Neural cell (in vitro differentiated cells): ENCODE results near the gene DIRAS1. TPM values are rescaled to one million over a fixed set of nuclear protein-coding genes. Genes with fewer than 3 reads are reported as not detected.

ENCODE experiments used
- H2AFZ ChIP-seq: fragments of 200-600, 300-800 bp; sonication (generic), shearing (Covaris generic); 2 replicates; pipeline ENCODE4 v1.6.0; 2014; ENCODE audit warnings: low read depth, mild to moderate bottlenecking, antibody characterized with exemption, low read length, moderate library complexity
- H3F3A ChIP-seq: fragments of 200-600 bp; shearing (Covaris generic); 2 replicates; pipeline ENCODE4 v1.6.1; 2016; ENCODE audit warnings: mild to moderate bottlenecking, moderate library complexity, mixed read lengths, antibody characterized with exemption, low read length; ENCODE audit not compliant: insufficient read depth, poor library complexity, severe bottlenecking
- H3K27ac ChIP-seq: fragments of 200-600, 300-800 bp; sonication (generic), shearing (Covaris generic); 2 replicates; pipeline ENCODE4 v1.5.1; 2014; ENCODE audit warnings: mild to moderate bottlenecking, low read length, moderate library complexity
- H3K27me3 ChIP-seq: fragments of 300-800, 200-600 bp; sonication (generic), shearing (Covaris generic); 2 replicates; pipeline ENCODE4 v1.6.0; 2014; ENCODE audit warnings: mild to moderate bottlenecking, low read depth, low read length, moderate library complexity; ENCODE audit not compliant: insufficient read depth
- H3K36me3 ChIP-seq: fragments of 300-800, 200-600 bp; sonication (generic), shearing (Covaris generic); 2 replicates; pipeline ENCODE4 v1.5.1; 2014; ENCODE audit warnings: mild to moderate bottlenecking, antibody characterized with exemption, low read length, moderate library complexity; ENCODE audit not compliant: insufficient read depth
- H3K4me2 ChIP-seq: fragments of 300-800, 200-600 bp; sonication (generic), shearing (Covaris generic); 2 replicates; pipeline ENCODE4 v1.6.0; 2014; ENCODE audit warnings: mild to moderate bottlenecking, low read length
- H3K4me3 ChIP-seq: fragments of 300-800, 200-600 bp; sonication (generic), shearing (Covaris generic); 2 replicates; pipeline ENCODE4 v1.5.1; 2014; ENCODE audit warnings: mild to moderate bottlenecking, low read length, moderate library complexity
- H3K79me2 ChIP-seq: fragments of 200-600 bp; shearing (Covaris generic); replicated peaks from 2 replicates; pipeline ENCODE4 v1.6.0; 2014; ENCODE audit warnings: mild to moderate bottlenecking, low read length, moderate library complexity; ENCODE audit not compliant: insufficient read depth
- H3K9ac ChIP-seq: fragments of 300-800, 200-600 bp; sonication (generic), shearing (Covaris generic); 2 replicates; pipeline ENCODE4 v1.6.1; 2016; ENCODE audit warnings: mild to moderate bottlenecking, low read length, mixed read lengths
- H3K9me2 ChIP-seq: fragments of 200-600 bp; shearing (Covaris generic); 2 replicates; pipeline ENCODE4 v1.6.1; 2016; ENCODE audit warnings: mild to moderate bottlenecking, low read length, mixed read lengths; ENCODE audit not compliant: insufficient read depth
- H3K9me3 ChIP-seq: fragments of 200-600, 300-800 bp; sonication (generic), shearing (Covaris generic); 2 replicates; pipeline ENCODE4 v1.6.1; 2016; ENCODE audit warnings: mild to moderate bottlenecking, mixed run types, low read length, moderate library complexity, mixed read lengths
- H4K20me1 ChIP-seq: fragments of 200-600 bp; shearing (Covaris generic); 2 replicates; pipeline ENCODE4 v1.6.1; 2016; ENCODE audit warnings: mild to moderate bottlenecking, mixed run types; ENCODE audit not compliant: insufficient read depth
- EP300 ChIP-seq: fragments of 450-650 bp; conservative IDR thresholded peaks from 2 replicates; pipeline ENCODE4 v1.6.1; 2014; ENCODE audit warnings: antibody characterized with exemption, mild to moderate bottlenecking, moderate library complexity; ENCODE audit not compliant: poor library complexity, severe bottlenecking
- EZH2 ChIP-seq: fragments of 200-600, 300-800 bp; shearing (Covaris generic), sonication (generic); IDR thresholded peaks from 2 replicates; pipeline ENCODE4 v1.6.1; 2014; ENCODE audit warnings: antibody characterized with exemption, low read length, borderline replicate concordance, mild to moderate bottlenecking; ENCODE audit not compliant: insufficient read depth, poor library complexity, severe bottlenecking
- MXI1 ChIP-seq: fragments of 450-650 bp; conservative IDR thresholded peaks from 2 replicates; pipeline ENCODE4 v1.6.1; 2014; ENCODE audit warnings: antibody characterized with exemption, mild to moderate bottlenecking; ENCODE audit not compliant: poor library complexity, severe bottlenecking
- POLR2AphosphoS5 ChIP-seq: IDR thresholded peaks from 2 replicates; pipeline ENCODE4 v1.6.1; 2012
- RAD21 ChIP-seq: fragments of 450-650 bp; conservative IDR thresholded peaks from 2 replicates; pipeline ENCODE4 v1.6.1; 2014; ENCODE audit warnings: antibody characterized with exemption, mild to moderate bottlenecking, moderate library complexity
- SMC3 ChIP-seq: fragments of 450-650 bp; conservative IDR thresholded peaks from 2 replicates; pipeline ENCODE4 v1.6.1; 2014; ENCODE audit warnings: antibody characterized with exemption, mild to moderate bottlenecking, moderate library complexity; ENCODE audit not compliant: poor library complexity
- TAF1 ChIP-seq: IDR thresholded peaks from 2 replicates; pipeline ENCODE4 v1.6.1; 2012; ENCODE audit warnings: low read depth
- polyA plus RNA-seq: library from polyadenylated mRNA; depleted of rRNA; stranded (reverse); fragments of >200 nt; gene quantifications from 2 replicates; pipeline ENCODE4 v1.2.3, GENCODE V29; 2014
- TF ChIP-seq, protein P1 (sequence below): IDR thresholded peaks from 2 replicates; pipeline ENCODE4 v1.6.1; 2012; ENCODE audit warnings: borderline replicate concordance
- TF ChIP-seq, protein P2 (sequence below): fragments of 450-650 bp; IDR thresholded peaks from 2 replicates; pipeline ENCODE4 v1.5.1; 2014; ENCODE audit warnings: antibody characterized with exemption, mild to moderate bottlenecking, moderate library complexity; ENCODE audit not compliant: poor library complexity, severe bottlenecking

The DIRAS1 gene
- polyA plus RNA-seq, 1 donor from 2014 or later = 39.8 TPM

DNA sequence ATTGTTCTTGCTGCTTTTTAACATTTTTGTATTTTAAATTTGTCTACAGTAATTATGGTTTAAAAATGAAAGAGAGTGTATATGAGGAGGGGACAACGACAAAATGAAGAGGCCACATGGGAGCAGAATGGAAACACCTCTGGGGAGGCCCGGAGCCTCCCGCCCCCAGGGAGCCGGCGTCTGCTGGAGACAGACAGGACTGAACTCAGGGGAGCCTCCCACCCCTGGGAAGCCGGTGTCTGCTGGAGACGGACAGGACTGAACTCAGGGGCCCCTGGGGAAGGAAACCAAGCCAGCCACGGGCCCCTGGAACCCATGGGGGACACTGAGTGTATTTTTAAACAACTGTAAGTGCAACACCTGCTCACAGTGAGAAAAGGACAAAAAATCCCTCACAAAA is 35.3 kb upstream of the DIRAS1 start:
- no peaks in the 10 kb centered on the region for H4K20me1 ChIP-seq
- no peak overlapping the region for H3K9ac ChIP-seq
- H3K9me2 ChIP-seq = no peaks in the 10 kb centered on the region
- H3K4me2 ChIP-seq = no peak overlapping the region
- H3K4me3 ChIP-seq = no peak overlapping the region
- H2AFZ ChIP-seq = no peak overlapping the region
- H3K9me3 ChIP-seq = no peaks in the 10 kb centered on the region
- H3F3A ChIP-seq = no peaks in the 10 kb centered on the region
- H3K36me3 ChIP-seq = no peaks in the 10 kb centered on the region
- no peaks in the 10 kb centered on the region for H3K27me3 ChIP-seq
- H3K79me2 ChIP-seq = no peaks in the 10 kb centered on the region
- H3K27ac ChIP-seq = no peak overlapping the region
- no peak for TF ChIP-seq MXI1
- TF ChIP-seq RAD21 = no peak
- no peak for TF ChIP-seq EP300
- TF ChIP-seq POLR2AphosphoS5 = no peak
- no peak for TF ChIP-seq EZH2
- TF ChIP-seq SMC3 = no peak
- TF ChIP-seq TAF1 = no peak
- TF ChIP-seq, protein P1, sequence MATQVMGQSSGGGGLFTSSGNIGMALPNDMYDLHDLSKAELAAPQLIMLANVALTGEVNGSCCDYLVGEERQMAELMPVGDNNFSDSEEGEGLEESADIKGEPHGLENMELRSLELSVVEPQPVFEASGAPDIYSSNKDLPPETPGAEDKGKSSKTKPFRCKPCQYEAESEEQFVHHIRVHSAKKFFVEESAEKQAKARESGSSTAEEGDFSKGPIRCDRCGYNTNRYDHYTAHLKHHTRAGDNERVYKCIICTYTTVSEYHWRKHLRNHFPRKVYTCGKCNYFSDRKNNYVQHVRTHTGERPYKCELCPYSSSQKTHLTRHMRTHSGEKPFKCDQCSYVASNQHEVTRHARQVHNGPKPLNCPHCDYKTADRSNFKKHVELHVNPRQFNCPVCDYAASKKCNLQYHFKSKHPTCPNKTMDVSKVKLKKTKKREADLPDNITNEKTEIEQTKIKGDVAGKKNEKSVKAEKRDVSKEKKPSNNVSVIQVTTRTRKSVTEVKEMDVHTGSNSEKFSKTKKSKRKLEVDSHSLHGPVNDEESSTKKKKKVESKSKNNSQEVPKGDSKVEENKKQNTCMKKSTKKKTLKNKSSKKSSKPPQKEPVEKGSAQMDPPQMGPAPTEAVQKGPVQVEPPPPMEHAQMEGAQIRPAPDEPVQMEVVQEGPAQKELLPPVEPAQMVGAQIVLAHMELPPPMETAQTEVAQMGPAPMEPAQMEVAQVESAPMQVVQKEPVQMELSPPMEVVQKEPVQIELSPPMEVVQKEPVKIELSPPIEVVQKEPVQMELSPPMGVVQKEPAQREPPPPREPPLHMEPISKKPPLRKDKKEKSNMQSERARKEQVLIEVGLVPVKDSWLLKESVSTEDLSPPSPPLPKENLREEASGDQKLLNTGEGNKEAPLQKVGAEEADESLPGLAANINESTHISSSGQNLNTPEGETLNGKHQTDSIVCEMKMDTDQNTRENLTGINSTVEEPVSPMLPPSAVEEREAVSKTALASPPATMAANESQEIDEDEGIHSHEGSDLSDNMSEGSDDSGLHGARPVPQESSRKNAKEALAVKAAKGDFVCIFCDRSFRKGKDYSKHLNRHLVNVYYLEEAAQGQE = no peak
- TF ChIP-seq, protein P2, sequence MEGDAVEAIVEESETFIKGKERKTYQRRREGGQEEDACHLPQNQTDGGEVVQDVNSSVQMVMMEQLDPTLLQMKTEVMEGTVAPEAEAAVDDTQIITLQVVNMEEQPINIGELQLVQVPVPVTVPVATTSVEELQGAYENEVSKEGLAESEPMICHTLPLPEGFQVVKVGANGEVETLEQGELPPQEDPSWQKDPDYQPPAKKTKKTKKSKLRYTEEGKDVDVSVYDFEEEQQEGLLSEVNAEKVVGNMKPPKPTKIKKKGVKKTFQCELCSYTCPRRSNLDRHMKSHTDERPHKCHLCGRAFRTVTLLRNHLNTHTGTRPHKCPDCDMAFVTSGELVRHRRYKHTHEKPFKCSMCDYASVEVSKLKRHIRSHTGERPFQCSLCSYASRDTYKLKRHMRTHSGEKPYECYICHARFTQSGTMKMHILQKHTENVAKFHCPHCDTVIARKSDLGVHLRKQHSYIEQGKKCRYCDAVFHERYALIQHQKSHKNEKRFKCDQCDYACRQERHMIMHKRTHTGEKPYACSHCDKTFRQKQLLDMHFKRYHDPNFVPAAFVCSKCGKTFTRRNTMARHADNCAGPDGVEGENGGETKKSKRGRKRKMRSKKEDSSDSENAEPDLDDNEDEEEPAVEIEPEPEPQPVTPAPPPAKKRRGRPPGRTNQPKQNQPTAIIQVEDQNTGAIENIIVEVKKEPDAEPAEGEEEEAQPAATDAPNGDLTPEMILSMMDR = no peak

DNA sequence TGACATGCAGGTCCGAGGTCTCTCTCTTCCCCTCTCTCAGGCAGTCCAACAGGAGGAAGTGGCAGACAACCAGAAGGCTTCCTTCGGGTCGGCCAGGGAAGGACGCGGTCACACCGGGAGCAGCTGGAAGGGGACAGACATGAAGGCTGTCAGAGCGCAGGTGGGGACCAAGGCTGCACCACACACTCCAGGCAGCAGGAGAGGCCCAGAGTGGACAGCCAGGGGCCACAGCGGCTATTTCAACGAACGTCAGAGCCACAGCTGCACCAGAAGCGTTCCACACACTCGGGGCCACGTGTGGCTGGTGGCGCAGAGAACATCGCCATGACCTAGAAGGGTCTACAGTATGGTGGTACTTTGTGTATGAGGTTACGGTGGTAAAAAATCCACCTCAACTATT is 34.6 kb upstream of the DIRAS1 start:
- H3F3A ChIP-seq = no peaks in the 10 kb centered on the region
- no peaks in the 10 kb centered on the region for H3K36me3 ChIP-seq
- no peaks in the 10 kb centered on the region for H4K20me1 ChIP-seq
- H3K4me3 ChIP-seq = no peak overlapping the region
- no peaks in the 10 kb centered on the region for H3K79me2 ChIP-seq
- H2AFZ ChIP-seq = no peak overlapping the region
- H3K4me2 ChIP-seq = no peak overlapping the region
- TF ChIP-seq MXI1 = no peak
- H3K9ac ChIP-seq = no peak overlapping the region
- H3K9me3 ChIP-seq = no peaks in the 10 kb centered on the region
- H3K9me2 ChIP-seq = no peaks in the 10 kb centered on the region
- H3K27ac ChIP-seq = no peak overlapping the region
- no peaks in the 10 kb centered on the region for H3K27me3 ChIP-seq

DNA sequence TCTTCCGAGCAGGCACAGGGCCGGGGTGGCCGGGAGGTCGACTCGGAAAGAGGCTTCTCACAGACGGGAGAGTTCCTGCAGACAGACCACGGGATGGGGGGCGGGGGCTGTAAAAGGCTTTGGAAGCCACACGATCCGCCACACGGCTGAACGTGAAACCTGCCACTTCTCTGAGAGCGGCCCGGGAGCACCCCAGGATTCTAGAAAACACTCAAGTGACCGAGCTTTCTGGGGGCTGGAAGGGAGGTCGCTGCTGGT is 34.2 kb upstream of the DIRAS1 start:
- no peaks in the 10 kb centered on the region for H3K36me3 ChIP-seq
- no peak for TF ChIP-seq MXI1
- TF ChIP-seq, protein P1 = no peak
- no peak for TF ChIP-seq EP300
- TF ChIP-seq RAD21 = no peak
- TF ChIP-seq SMC3 = no peak
- TF ChIP-seq TAF1 = no peak
- TF ChIP-seq, protein P2 = no peak
- no peak for TF ChIP-seq POLR2AphosphoS5
- TF ChIP-seq EZH2 = no peak
- H3K27me3 ChIP-seq = no peaks in the 10 kb centered on the region
- no peaks in the 10 kb centered on the region for H4K20me1 ChIP-seq
- H3K9me3 ChIP-seq = no peaks in the 10 kb centered on the region
- no peak overlapping the region for H3K4me3 ChIP-seq
- no peak overlapping the region for H3K4me2 ChIP-seq
- H3K9me2 ChIP-seq = no peaks in the 10 kb centered on the region
- H3K79me2 ChIP-seq = no peaks in the 10 kb centered on the region
- no peak overlapping the region for H3K27ac ChIP-seq
- no peaks in the 10 kb centered on the region for H3F3A ChIP-seq
- no peak overlapping the region for H2AFZ ChIP-seq
- H3K9ac ChIP-seq = no peak overlapping the region
